HK-2 (cell line): Measurements from ENCODE around the gene RNPS1.
"Not testable (repeated sequence)": the region's sequence is repeated elsewhere in the genome, so short reads cannot be mapped to it uniquely, and the experiment has no call there.

Source experiments
- DNase-seq: peaks from one replicate; pipeline ENCODE4 v3.0.0-alpha.2; 2018; ENCODE audit not compliant: unreplicated experiment

Gene RNPS1

DNA sequence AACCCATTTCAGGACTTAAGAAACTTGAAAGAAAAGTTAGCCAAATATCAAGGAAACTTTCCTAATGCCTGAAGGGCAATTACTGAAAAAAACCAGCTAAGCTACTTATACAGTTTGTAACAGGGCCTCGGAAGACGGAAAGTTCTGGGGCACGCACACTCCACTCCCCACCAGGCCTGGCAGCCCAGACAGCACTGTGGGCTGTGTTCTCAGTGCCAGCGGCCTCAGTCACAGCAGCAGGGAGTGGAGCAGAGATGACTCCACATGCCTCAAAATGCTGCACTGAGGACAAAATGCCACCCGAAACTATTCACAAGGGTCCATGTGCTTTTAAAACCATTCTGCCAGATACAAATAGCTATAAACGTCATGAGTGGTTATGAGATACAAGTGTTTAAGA is 10.2 kb downstream of the RNPS1 start:
- DNase-seq, result no peak

GRCh38 chr16:2256531-2257140 is 11.3 kb downstream of the RNPS1 start:
- DNase-seq, result no peak

GRCh38 chr16:2253293-2253692 is 14.6 kb downstream of the RNPS1 start:
- no peak for DNase-seq

DNA sequence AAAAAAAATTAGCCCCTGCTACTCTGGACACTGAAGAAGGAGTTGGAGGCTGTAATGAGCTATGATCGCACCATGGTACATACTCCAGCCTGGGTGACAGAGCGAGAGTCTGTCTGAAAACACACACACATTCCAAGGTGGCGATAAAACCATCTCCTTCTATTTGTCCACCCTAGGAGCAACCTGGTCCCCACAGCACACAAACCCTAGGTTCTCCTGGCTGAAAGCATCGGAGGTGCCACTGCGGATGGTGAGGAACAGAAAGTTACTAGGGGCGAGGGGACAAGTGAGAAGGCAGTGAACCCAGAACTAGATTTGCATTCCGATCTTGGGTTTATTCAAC is 15.1 kb downstream of the RNPS1 start:
- DNase-seq, result no peak

DNA sequence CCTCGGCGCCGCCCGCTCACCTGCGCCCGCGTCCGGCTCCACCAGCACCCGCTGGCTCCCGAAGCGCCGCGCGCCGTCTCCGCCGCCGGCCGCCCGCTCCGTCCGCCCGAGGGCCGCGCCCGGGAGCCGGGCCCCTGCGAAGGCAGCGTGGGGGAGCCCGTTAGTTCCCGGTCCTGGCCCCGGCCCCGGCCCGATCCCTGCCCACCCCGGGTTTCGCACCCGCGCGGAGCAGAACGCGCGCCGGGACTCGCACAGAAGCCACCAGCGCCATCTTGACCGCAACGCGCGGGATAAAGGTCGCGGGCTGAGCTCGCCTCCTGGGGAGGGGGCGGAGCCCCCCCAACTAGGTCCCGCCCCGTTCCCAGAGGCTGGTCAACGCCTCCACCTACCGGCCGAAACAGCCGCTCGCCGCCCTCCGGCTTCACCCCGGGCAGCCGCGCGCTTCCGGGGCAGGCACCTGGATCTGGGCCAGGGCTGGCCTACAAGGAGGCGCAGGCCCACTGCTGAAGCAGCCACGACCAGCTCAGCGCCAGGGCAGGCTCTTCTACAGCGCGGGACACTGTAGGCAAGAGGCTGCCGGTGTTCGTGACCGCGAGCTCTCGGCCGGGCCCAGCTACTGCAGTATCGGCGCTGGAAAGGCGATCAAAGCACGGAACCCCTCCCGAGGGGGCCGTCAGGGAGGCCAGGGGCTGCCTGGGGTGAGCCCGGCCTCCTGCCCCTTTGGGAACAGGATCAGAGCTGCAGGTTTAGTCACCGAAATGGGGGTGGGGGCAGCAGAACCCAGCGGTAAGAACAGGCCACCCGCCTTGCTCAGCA is 16.4 kb downstream of the RNPS1 start, which contains the start of gene ECI1:
TSS of gene ECI1 (minus strand) at position 292 of the 816 bp plus-strand sequence. CDS start at position 271, 21 bp downstream.
- DNase-seq, result peak; percentile 93

GRCh38 chr16:2250652-2251295 is 17.2 kb downstream of the RNPS1 start:
- DNase-seq, result no peak

GRCh38 chr16:2246301-2246885 is 21.5 kb downstream of the RNPS1 start:
- DNase-seq, result no peak

GRCh38 chr16:2244926-2245795 is 22.8 kb downstream of the RNPS1 start:
- no peak for DNase-seq

DNA sequence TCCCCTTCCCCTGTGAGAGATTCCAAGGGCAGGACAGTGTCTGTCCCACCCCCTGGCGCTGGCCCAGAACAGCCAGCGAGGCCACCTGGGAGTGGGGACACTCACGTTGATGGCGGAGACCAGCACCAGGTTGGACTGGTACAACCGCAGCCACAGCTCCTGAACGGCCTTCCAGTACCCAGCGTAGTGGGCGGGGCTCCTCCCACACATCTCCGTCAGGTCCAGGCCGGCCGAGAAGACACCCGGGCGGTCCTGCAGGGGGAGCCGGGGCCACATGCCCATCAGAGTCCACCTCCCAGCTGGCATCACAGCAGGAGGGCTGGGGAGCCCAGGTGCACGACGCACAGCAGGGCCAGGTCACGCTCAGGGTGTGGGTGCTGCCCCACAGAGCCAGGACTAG is 23.6 kb downstream of the RNPS1 start:
- DNase-seq, result no peak

GRCh38 chr16:2243781-2244180 is 24.1 kb downstream of the RNPS1 start:
- DNase-seq, result no peak

DNA sequence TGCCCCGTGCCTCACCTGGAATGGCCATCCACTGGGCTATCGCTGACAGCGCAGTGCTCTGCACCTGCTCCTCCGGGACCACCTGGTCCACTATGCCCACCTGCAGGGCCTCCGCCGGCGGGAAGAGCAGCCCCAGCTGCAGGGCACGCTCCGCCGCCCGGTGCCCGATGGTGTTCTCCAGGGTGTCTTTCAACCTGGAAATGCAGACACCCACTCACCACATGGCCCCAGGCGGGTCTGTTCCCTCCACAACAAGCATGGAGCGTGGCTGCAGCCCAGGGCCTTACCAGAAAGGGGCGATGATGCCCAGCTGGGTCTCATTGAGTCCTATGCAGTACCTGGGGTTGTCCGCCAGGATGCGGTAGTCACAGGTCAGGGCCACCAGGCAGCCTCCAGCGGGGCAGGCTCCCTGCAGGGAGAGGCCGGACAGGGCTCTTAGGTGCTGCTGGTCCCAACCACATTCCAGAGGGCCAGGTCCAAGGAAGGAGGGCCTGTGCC is 24.8 kb downstream of the RNPS1 start:
- DNase-seq, result no peak

DNA sequence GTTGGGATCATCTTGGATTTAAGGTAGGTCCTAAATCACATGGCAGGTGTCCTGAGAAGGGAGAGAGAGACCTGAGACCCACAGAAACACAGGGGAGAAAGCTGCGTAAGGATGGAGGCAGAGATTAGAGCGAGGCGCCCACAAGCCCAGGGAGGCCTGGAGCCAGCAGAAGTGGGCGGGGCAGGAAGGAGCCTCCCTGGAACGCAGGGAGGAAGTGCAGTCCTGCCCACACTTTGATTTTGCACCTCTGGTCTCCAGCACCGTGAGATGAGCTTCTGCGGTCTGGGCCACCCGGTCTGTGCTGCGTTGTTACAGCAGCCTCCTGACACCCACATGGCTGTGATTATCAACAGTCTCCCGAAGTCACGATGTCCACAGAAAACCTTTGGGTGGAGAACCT is 25.3 kb downstream of the RNPS1 start:
- DNase-seq, result no peak

- DNase-seq, result not testable (repeated sequence)
Measured at GRCh38 chr16:2240331-2240730, 27.6 kb downstream of the RNPS1 start.

- DNase-seq, result no peak
Measured at GRCh38 chr16:2238838-2239675, 28.9 kb downstream of the RNPS1 start.

DNA sequence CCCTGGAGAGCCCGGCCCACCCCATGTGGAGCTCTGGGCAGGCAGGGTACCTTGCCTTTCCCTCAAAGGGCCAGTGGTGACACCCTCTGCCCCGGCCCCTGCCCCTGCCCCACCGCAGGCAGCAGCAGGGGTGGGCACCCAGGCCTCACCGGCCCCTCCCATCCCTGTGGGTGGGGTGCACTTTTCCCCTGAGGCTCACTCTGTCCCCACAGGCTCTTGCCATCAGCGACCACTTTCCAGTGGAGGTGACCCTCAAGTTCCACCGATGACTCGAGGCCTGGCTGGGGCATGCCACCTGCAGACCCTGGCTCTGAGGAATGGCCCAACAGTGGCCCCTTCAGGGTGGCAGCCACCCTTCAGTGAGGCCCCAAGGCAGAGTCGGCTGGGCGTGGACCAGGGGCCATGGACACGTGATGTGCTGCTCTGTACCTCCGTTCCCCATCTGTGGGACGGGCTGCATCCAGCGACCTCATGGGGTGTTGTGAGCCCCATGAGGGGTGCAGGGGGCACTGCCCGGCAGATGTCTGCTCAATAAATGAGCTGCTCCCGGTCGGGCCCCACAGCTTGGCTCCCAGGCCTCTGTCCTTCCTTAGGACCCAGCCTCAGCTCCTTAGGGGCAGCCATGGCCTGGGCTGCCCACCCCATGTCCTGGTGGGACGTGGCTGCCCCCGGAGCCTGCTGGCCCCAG is 29.6 kb downstream of the RNPS1 start:
- no peak for DNase-seq

DNA sequence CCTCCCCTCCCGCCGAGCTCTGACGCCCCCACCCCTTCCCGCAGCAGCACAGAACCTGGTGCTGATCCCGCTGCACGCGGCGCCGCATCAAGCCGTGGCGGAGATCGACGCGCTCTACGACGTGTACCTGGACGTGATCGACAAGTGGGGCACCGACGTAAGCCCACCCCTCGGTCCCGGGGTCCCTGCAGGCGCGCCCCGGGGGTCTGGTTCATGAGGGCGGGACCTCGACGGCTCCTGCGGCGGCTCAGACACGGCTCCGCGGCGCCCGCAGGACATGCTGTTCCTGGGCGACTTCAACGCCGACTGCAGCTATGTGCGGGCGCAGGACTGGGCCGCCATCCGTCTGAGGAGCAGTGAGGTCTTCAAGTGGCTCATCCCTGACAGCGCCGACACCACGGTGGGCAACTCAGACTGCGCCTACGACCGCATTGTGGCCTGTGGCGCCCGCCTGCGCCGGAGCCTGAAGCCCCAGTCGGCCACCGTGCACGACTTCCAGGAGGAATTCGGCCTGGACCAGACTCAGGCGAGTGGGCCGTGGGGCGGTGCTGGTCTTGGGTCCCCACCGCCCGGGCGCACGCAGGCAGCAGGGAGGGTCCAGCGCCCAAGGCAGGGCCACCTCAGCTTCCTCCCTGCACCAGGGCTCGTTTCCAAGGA is 30.3 kb downstream of the RNPS1 start:
- DNase-seq, result no peak

- DNase-seq, result no peak
Measured at GRCh38 chr16:2237102-2237482, 30.8 kb downstream of the RNPS1 start.

GRCh38 chr16:2236337-2237101 is 31.4 kb downstream of the RNPS1 start, which contains the start of gene DNASE1L2:
DNASE1L2 (plus strand) TSS chr16:2236444; CDS start chr16:2236817, 373 bp downstream.
- no peak for DNase-seq
